VCaP (cell line): ENCODE results near the gene CBR3.

Source experiments
- H3K27ac ChIP-seq: fragments of 450-650 bp; 2 replicates; pipeline ENCODE4 v1.5.1; 2017
- CTCF ChIP-seq: fragments of 450-650 bp; conservative IDR thresholded peaks from 2 replicates; pipeline ENCODE4 v1.5.1; 2017; ENCODE audit warnings: mild to moderate bottlenecking, moderate library complexity

CBR3 gene

DNA sequence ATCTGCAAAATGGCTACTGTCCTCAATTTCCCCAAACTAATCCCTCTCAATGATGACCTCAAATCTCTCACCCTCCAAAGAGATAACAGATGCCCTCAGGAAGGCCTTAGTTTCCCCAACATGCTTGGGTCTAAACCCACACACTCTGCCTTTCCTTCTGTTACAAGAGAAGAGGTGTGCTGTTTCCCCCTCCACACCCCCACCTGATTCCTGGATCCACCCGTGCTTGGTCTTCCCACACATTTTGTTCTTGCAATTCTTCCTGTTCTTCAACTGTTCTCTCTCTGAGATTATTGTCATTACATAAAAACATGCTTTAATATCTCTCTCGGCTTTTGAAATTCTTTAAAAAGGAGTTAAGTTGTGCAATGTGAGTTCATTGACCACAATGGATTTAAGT is 5.7 kb upstream of the CBR3 start:
- H3K27ac ChIP-seq, result peak overlapping the region; percentile 86
- TF ChIP-seq CTCF, result no peak

DNA sequence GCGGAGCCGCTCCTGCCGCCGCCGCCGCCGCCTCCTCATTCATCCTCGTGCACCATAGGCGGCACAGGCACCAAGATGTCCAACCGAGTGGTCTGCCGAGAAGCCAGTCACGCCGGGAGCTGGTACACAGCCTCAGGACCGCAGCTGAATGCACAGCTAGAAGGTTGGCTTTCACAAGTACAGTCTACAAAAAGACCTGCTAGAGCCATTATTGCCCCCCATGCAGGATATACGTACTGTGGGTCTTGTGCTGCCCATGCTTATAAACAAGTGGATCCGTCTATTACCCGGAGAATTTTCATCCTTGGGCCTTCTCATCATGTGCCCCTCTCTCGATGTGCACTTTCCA is 4.5 kb upstream of the CBR3 start:
- peak overlapping the region; percentile 86 for H3K27ac ChIP-seq

- H3K27ac ChIP-seq, result peak overlapping the region; percentile 86; the same call in 1 of the 2 replicates
Observed at GRCh38 chr21:36130839-36131238, 4.0 kb upstream of the CBR3 start.

DNA sequence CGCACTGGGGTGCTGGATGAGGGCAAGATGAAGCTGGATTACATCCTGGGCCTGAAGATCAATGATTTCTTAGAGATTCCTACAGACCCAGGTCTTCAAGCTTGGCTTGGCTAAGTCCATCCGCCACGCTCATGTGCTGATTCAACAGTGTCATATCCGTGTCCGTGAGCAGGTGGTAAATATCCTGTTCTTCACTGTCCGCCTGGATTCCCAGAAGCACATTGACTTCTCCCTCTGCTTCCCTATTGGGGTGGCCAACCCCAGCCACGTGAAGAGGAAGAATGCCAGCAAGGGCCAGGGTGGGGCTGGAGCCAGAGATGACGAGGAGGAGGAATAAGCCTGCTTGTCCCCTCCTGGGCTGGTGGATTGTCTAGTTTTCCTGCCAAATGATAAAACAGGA is 2.2 kb upstream of the CBR3 start:
- no peak overlapping the region for H3K27ac ChIP-seq
- TF ChIP-seq CTCF, result no peak

DNA sequence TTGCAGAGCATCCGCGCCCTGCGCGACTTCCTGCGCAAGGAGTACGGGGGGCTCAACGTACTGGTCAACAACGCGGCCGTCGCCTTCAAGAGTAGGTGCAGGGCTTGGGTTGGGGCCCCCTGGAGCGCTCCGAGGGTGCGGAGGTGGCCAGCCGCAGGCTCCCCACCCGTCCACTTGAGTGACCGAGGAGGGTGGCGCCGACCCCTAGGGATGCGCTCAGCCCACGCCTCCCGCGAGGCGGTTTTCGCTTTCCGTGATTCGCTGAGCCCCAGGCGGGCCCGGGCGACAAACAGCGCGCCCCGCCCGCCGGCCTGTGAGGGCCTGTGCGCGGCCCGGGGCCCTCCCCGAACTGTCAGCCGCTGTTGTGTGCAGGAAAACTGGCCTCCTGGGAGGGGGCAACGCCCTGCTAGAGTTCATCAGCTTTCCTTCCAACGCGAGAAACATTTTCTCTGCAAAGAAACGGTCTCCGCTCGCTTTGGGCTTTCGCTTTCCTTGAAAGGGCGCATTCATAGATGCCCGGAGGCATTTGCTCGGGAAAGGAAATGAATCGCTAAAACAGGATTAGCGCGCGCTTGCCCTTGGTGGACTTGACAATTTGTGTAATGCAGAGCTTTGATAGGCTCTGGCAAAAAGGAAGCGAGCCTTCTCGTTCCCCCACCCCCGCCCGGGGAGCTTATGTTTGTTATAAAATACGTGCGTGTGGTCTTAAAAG is 668 bp downstream of the CBR3 start:
- TF ChIP-seq CTCF, result no peak
- H3K27ac ChIP-seq, result peak overlapping the region; percentile 97

DNA sequence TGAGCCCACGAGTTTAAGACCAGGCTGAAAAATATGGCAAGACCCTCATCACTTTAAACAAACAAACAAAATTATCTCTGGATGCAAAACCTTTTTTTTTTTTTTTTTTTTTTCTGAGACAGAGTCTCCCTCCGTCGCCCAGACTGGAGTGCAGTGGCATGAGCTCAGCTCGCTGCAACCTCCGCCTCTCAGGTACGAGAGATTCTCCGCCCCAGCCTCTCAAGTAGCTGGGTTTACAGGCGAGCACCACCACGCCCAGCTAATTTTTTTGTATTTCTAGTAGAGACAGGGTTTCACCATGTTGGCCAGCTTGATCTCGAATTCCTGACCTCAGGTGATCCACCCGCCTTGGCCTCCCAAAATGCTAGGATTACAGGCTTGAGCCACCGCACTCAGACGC is 4.9 kb downstream of the CBR3 start:
- peak overlapping the region; percentile 97 for H3K27ac ChIP-seq

- peak; percentile 98 for TF ChIP-seq CTCF
Observed at GRCh38 chr21:36141513-36141925, 6.6 kb downstream of the CBR3 start.

DNA sequence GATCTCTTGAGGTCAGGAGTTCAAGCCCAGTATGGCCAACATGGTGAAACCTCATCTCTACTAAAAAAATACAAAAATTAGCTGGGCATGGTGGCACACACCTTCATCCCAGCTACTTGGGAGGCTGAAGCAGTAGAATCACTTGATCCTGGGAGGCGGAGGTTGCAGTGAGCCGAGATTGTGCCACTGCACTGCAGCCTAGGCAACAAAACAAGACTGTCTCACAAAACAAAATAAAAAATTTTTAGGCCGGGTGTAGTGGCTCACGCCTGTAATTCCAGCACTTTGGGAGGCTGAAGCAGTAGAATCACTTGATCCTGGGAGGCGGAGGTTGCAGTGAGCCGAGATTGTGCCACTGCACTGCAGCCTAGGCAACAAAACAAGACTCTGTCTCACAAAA is 9.4 kb downstream of the CBR3 start:
- H3K27ac ChIP-seq, result peak overlapping the region; percentile 97

More at GRCh38 chr21:36141513-36141925, 6.6 kb downstream of the CBR3 start:
- peak overlapping the region; percentile 97 for H3K27ac ChIP-seq

- H3K27ac ChIP-seq, result no peak overlapping the region
- TF ChIP-seq CTCF, result no peak
Observed at GRCh38 chr21:36145259-36145658, 10.4 kb downstream of the CBR3 start.

DNA sequence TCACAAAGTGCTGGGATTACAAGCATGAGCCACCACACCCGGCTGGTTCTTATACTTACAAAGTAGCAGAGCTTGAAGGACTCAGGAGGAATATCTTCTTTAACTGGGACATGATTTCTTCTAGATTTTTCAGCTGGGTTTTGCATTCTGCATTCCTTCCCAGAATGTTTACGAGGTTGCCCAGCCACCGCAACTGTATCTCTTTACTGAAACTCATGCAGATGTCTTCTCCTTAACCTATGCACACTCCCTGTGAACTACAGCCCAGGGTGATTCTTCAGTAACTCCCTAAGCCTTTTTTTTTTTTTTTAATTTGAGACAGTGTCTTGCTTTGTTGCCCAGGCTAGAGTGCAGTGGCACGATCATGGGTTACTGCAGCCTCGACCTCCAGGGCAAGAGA is 13.0 kb downstream of the CBR3 start:
- peak overlapping the region; percentile 15 for H3K27ac ChIP-seq
- TF ChIP-seq CTCF, result no peak
